ENCODE data around the gene RAB7B. TPM values are rescaled to one million over a fixed set of nuclear protein-coding genes. Genes with fewer than 3 reads are reported as not detected.

The RAB7B gene
- total RNA-seq, 6 experiments from 2014 or later = 2.6 to 6.6 (median 5.3) TPM

- Mint-ChIP-seq H3K27me3 (ENCODE audit: insufficient read depth) (peaks cover 35% of the 10 kb centered on the region), H3K27ac (no peak overlapping the region)
- no peak for TF ChIP-seq CTCF (IDR thresholded peaks at IDR 0.05)
These were observed 45.4 kb upstream of the RAB7B start for GRCh38 chr1:206048582-206048981.

GRCh38 chr1:206047271-206047670, 44.1 kb upstream of the RAB7B start:
- no peaks in the 10 kb centered on the region for H3K4me1 Mint-ChIP-seq (ENCODE audit: low read depth)
- peaks cover 35% of the 10 kb centered on the region for H3K27me3 Mint-ChIP-seq (ENCODE audit: insufficient read depth)
- no peak for DNase-seq
- H3K4me3 Mint-ChIP-seq = no peak overlapping the region
- no peak overlapping the region for H3K27ac Mint-ChIP-seq
- H3K9me3 Mint-ChIP-seq = no peaks in the 10 kb centered on the region
- no peaks in the 10 kb centered on the region for H3K36me3 Mint-ChIP-seq (ENCODE audit: low read depth)
- no peak for TF ChIP-seq CTCF (IDR thresholded peaks at IDR 0.05)

More at GRCh38 chr1:206048582-206048981, 45.4 kb upstream of the RAB7B start:
- no peak for DNase-seq
- no peaks in the 10 kb centered on the region for H3K36me3 Mint-ChIP-seq (ENCODE audit: low read depth)
- no peaks in the 10 kb centered on the region for H3K4me1 Mint-ChIP-seq (ENCODE audit: low read depth)
- H3K4me3 Mint-ChIP-seq = no peak overlapping the region
- H3K9me3 Mint-ChIP-seq = no peaks in the 10 kb centered on the region

- no peaks in the 10 kb centered on the region for H3K36me3 Mint-ChIP-seq (ENCODE audit: low read depth)
These were observed 38.4 kb upstream of the RAB7B start for GRCh38 chr1:206041640-206042039.

GRCh38 chr1:206040328-206040727, 37.1 kb upstream of the RAB7B start:
- no peak for DNase-seq
- no peak for TF ChIP-seq CTCF (IDR thresholded peaks at IDR 0.05)
- Mint-ChIP-seq H3K4me3 (no peak overlapping the region), H3K27ac (no peak overlapping the region), H3K9me3 (no peaks in the 10 kb centered on the region), H3K27me3 (ENCODE audit: insufficient read depth) (peaks cover 48% of the 10 kb centered on the region), H3K4me1 (ENCODE audit: low read depth) (no peaks in the 10 kb centered on the region), H3K36me3 (ENCODE audit: low read depth) (no peaks in the 10 kb centered on the region)

More at GRCh38 chr1:206041640-206042039, 38.4 kb upstream of the RAB7B start:
- TF ChIP-seq CTCF (IDR thresholded peaks at IDR 0.05) = no peak
- DNase-seq = no peak
- Mint-ChIP-seq H3K4me1 (ENCODE audit: low read depth) (no peaks in the 10 kb centered on the region), H3K9me3 (no peaks in the 10 kb centered on the region), H3K4me3 (no peak overlapping the region), H3K27me3 (ENCODE audit: insufficient read depth) (peaks cover 42% of the 10 kb centered on the region), H3K27ac (no peak overlapping the region)

GRCh38 chr1:206039046-206039973, 36.1 kb upstream of the RAB7B start:
- TF ChIP-seq CTCF (IDR thresholded peaks at IDR 0.05) = no peak
- H3K36me3 Mint-ChIP-seq (ENCODE audit: low read depth) = no peaks in the 10 kb centered on the region
- peaks cover 58% of the 10 kb centered on the region for H3K27me3 Mint-ChIP-seq (ENCODE audit: insufficient read depth)

More at GRCh38 chr1:206039046-206039973, 36.1 kb upstream of the RAB7B start:
- DNase-seq = no peak
- no peaks in the 10 kb centered on the region for H3K4me1 Mint-ChIP-seq (ENCODE audit: low read depth)
- H3K9me3 Mint-ChIP-seq = no peaks in the 10 kb centered on the region
- H3K27ac Mint-ChIP-seq = no peak overlapping the region
- no peak overlapping the region for H3K4me3 Mint-ChIP-seq
